Uterus (tissue), 2 donors: Measurements from ENCODE around the gene LDAH.

Experiments
- POLR2A ChIP-seq, 2 donors: fragments of 450-650 bp; IDR thresholded peaks; one replicate each; pipeline ENCODE4 v1.6.1; 2016; ENCODE audit warnings: antibody characterized with exemption in 2 of 2, mild to moderate bottlenecking in 1 of 2, moderate library complexity in 1 of 2
- TF ChIP-seq, protein P1 (sequence below), 4 experiments: fragments of 200-600 bp in 2 of 4; fragments of 450-650 bp in 2 of 4; sonication (generic) in 2 of 4; IDR thresholded peaks; one replicate each; pipeline ENCODE4 v1.5.1; 2016 to 2019; ENCODE audit warnings: antibody characterized with exemption in 4 of 4, mild to moderate bottlenecking in 2 of 4, moderate library complexity in 1 of 4

- TF ChIP-seq, protein P1, sequence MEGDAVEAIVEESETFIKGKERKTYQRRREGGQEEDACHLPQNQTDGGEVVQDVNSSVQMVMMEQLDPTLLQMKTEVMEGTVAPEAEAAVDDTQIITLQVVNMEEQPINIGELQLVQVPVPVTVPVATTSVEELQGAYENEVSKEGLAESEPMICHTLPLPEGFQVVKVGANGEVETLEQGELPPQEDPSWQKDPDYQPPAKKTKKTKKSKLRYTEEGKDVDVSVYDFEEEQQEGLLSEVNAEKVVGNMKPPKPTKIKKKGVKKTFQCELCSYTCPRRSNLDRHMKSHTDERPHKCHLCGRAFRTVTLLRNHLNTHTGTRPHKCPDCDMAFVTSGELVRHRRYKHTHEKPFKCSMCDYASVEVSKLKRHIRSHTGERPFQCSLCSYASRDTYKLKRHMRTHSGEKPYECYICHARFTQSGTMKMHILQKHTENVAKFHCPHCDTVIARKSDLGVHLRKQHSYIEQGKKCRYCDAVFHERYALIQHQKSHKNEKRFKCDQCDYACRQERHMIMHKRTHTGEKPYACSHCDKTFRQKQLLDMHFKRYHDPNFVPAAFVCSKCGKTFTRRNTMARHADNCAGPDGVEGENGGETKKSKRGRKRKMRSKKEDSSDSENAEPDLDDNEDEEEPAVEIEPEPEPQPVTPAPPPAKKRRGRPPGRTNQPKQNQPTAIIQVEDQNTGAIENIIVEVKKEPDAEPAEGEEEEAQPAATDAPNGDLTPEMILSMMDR (IDR thresholded peaks at IDR 0.05), result no peak
- TF ChIP-seq POLR2A (IDR thresholded peaks at IDR 0.05), result no peak
Measured at GRCh38 chr2:20725782-20726181, 97.1 kb downstream of the LDAH start.
